Measurements from ENCODE around the gene SMOC2.

Gene SMOC2

GRCh38 chr6:168709390-168709789, 268.4 kb downstream of the SMOC2 start:
- no peak for TF ChIP-seq CTCF (IDR thresholded peaks at IDR 0.05; ENCODE audit: low read depth, low read length)

GRCh38 chr6:168709991-168710390, 269.0 kb downstream of the SMOC2 start:
- H3K9me3 ChIP-seq = no peaks in the 10 kb centered on the region; the same call in 1 of the 2 replicates
- DNase-seq = no peak
- no peak for TF ChIP-seq CTCF (IDR thresholded peaks at IDR 0.05; ENCODE audit: low read depth, low read length)

More at GRCh38 chr6:168709390-168709789, 268.4 kb downstream of the SMOC2 start:
- H3K27me3 ChIP-seq = no peaks in the 10 kb centered on the region
- DNase-seq = no peak
- H3K36me3 ChIP-seq = no peaks in the 10 kb centered on the region
- no peaks in the 10 kb centered on the region for H3K4me1 ChIP-seq
- H3K4me3 ChIP-seq (ENCODE audit: low read depth, low read length) = no peak overlapping the region
- H3K9me3 ChIP-seq = no peaks in the 10 kb centered on the region; the same call in 1 of the 2 replicates

GRCh38 chr6:168711049-168711640, 270.2 kb downstream of the SMOC2 start:
- DNase-seq = no peak
- H3K9me3 ChIP-seq = no peaks in the 10 kb centered on the region; the same call in 1 of the 2 replicates
- H3K36me3 ChIP-seq = no peaks in the 10 kb centered on the region
- peak; percentile 21 for TF ChIP-seq CTCF (IDR thresholded peaks at IDR 0.05; ENCODE audit: low read depth, low read length)
- H3K4me1 ChIP-seq = no peaks in the 10 kb centered on the region
- no peak overlapping the region for H3K4me3 ChIP-seq (ENCODE audit: low read depth, low read length)
- H3K27me3 ChIP-seq = no peaks in the 10 kb centered on the region

More at GRCh38 chr6:168709991-168710390, 269.0 kb downstream of the SMOC2 start:
- no peak overlapping the region for H3K4me3 ChIP-seq (ENCODE audit: low read depth, low read length)
- no peaks in the 10 kb centered on the region for H3K4me1 ChIP-seq
- no peaks in the 10 kb centered on the region for H3K36me3 ChIP-seq
- no peaks in the 10 kb centered on the region for H3K27me3 ChIP-seq

- H3K4me1 ChIP-seq = no peaks in the 10 kb centered on the region
- no peaks in the 10 kb centered on the region; the same call in 1 of the 2 replicates for H3K9me3 ChIP-seq
- TF ChIP-seq CTCF (IDR thresholded peaks at IDR 0.05; ENCODE audit: low read depth, low read length) = no peak
- no peak for DNase-seq
- H3K4me3 ChIP-seq (ENCODE audit: low read depth, low read length) = no peak overlapping the region
- H3K27me3 ChIP-seq = no peaks in the 10 kb centered on the region
- H3K36me3 ChIP-seq = no peaks in the 10 kb centered on the region
These were observed 270.8 kb downstream of the SMOC2 start for GRCh38 chr6:168711666-168712300.

- no peaks in the 10 kb centered on the region; the same call in 1 of the 2 replicates for H3K9me3 ChIP-seq
- no peak for TF ChIP-seq CTCF (IDR thresholded peaks at IDR 0.05; ENCODE audit: low read depth, low read length)
- DNase-seq = no peak
- H3K4me1 ChIP-seq = no peaks in the 10 kb centered on the region
- H3K27me3 ChIP-seq = no peaks in the 10 kb centered on the region
- H3K4me3 ChIP-seq (ENCODE audit: low read depth, low read length) = no peak overlapping the region
- H3K36me3 ChIP-seq = no peaks in the 10 kb centered on the region
These were observed 272.0 kb downstream of the SMOC2 start for GRCh38 chr6:168712993-168713392.

- Histone ChIP-seq H3K9me3 (no peaks in the 10 kb centered on the region; the same call in 1 of the 2 replicates), H3K4me1 (no peaks in the 10 kb centered on the region), H3K36me3 (no peaks in the 10 kb centered on the region), H3K27me3 (no peaks in the 10 kb centered on the region), H3K4me3 (ENCODE audit: low read depth, low read length) (no peak overlapping the region)
- peak; percentile 21; the same call in 1 of the 2 replicates for TF ChIP-seq CTCF (IDR thresholded peaks at IDR 0.05; ENCODE audit: low read depth, low read length)
- peak; percentile 23 for DNase-seq
These were observed 272.9 kb downstream of the SMOC2 start for GRCh38 chr6:168713839-168714238.

Measured in BE2C (cell line).